ENCODE data around the gene GLIPR2.
"Not testable (repeated sequence)": the region's sequence is repeated elsewhere in the genome, so short reads cannot be mapped to it uniquely, and the experiment has no call there.

Gene GLIPR2

GRCh38 chr9:36136272-36136893 lies at the start of gene GLIPR2:
Gene GLIPR2, plus strand, starts transcription at chr9:36136733. Its CDS starts 46 bp downstream, at chr9:36136779.
- peak; percentile 41 to 46 for DNase-seq (ENCODE audit: low read depth in 2 of 2)

- not testable (repeated sequence) for DNase-seq (ENCODE audit: low read depth in 2 of 2)
Observed at GRCh38 chr9:36087054-36087453, 49.5 kb upstream of the GLIPR2 start.

- no peak for DNase-seq (ENCODE audit: low read depth in 2 of 2)
Observed at GRCh38 chr9:36088020-36088419, 48.5 kb upstream of the GLIPR2 start.

GRCh38 chr9:36091026-36091953 lies 45.2 kb upstream of the GLIPR2 start:
- DNase-seq (ENCODE audit: low read depth in 2 of 2) = no peak

- no peak for DNase-seq (ENCODE audit: low read depth in 2 of 2)
Observed at GRCh38 chr9:36092014-36092413, 44.5 kb upstream of the GLIPR2 start.

- no peak for DNase-seq (ENCODE audit: low read depth in 2 of 2)
Observed at GRCh38 chr9:36092509-36093215, 43.9 kb upstream of the GLIPR2 start.

GRCh38 chr9:36093384-36093783 lies 43.1 kb upstream of the GLIPR2 start:
- no peak for DNase-seq (ENCODE audit: low read depth in 2 of 2)

GRCh38 chr9:36099718-36100117 lies 36.8 kb upstream of the GLIPR2 start:
- DNase-seq (ENCODE audit: low read depth in 2 of 2) = no peak

- DNase-seq (ENCODE audit: low read depth in 2 of 2) = no peak
Observed at GRCh38 chr9:36100532-36100931, 36.0 kb upstream of the GLIPR2 start.

GRCh38 chr9:36101916-36102741 lies 34.4 kb upstream of the GLIPR2 start:
- no peak for DNase-seq (ENCODE audit: low read depth in 2 of 2)

- peak; percentile 73 to 83 for DNase-seq (ENCODE audit: low read depth in 2 of 2)
Observed at GRCh38 chr9:36102742-36103495, 33.6 kb upstream of the GLIPR2 start.

GRCh38 chr9:36109071-36109470 lies 27.5 kb upstream of the GLIPR2 start:
- no peak for DNase-seq (ENCODE audit: low read depth in 2 of 2)

- no peak for DNase-seq (ENCODE audit: low read depth in 2 of 2)
Observed at GRCh38 chr9:36110434-36110833, 26.1 kb upstream of the GLIPR2 start.

GRCh38 chr9:36112516-36112915 lies 24.0 kb upstream of the GLIPR2 start:
- no peak for DNase-seq (ENCODE audit: low read depth in 2 of 2)

GRCh38 chr9:36113999-36114398 lies 22.5 kb upstream of the GLIPR2 start:
- no peak for DNase-seq (ENCODE audit: low read depth in 2 of 2)

- DNase-seq (ENCODE audit: low read depth in 2 of 2) = no peak
Observed at GRCh38 chr9:36116593-36116992, 19.9 kb upstream of the GLIPR2 start.

- no peak for DNase-seq (ENCODE audit: low read depth in 2 of 2)
Observed at GRCh38 chr9:36118201-36118600, 18.3 kb upstream of the GLIPR2 start.

- DNase-seq (ENCODE audit: low read depth in 2 of 2) = no peak
Observed at GRCh38 chr9:36118706-36119105, 17.8 kb upstream of the GLIPR2 start.

GRCh38 chr9:36119476-36119875 lies 17.1 kb upstream of the GLIPR2 start:
- no peak for DNase-seq (ENCODE audit: low read depth in 2 of 2)

- no peak for DNase-seq (ENCODE audit: low read depth in 2 of 2)
Observed at GRCh38 chr9:36120705-36121104, 15.8 kb upstream of the GLIPR2 start.

GRCh38 chr9:36121971-36122370 lies 14.6 kb upstream of the GLIPR2 start:
- DNase-seq (ENCODE audit: low read depth in 2 of 2) = no peak
